CD14-positive monocyte (primary cell): ENCODE results near the gene REC8. TPM values are rescaled to one million over a fixed set of nuclear protein-coding genes. Genes with fewer than 3 reads are reported as not detected.
A peak's percentile ranks its signal among the peaks of the same experiment; 100 is the strongest.

ENCODE experiments used
- DNase-seq, 3 donors: peaks; one replicate each; pipeline ENCODE4 v3.0.0-alpha.2; 2011 to 2022
- H2AFZ ChIP-seq: 2 replicates; pipeline ENCODE4 v1.6.0; 2012; ENCODE audit warnings: mild to moderate bottlenecking, low read depth, low read length, inconsistent platforms; ENCODE audit not compliant: insufficient read depth, poor library complexity, severe bottlenecking
- H3K27ac ChIP-seq, 2 donors: 1 replicate in 1 of 2; 2 replicates in 1 of 2; pipeline ENCODE4 v1.5.1; 2012 to 2013; ENCODE audit warnings: low read length in 2 of 2, control low read depth in 1 of 2, inconsistent platforms in 1 of 2, low read depth in 1 of 2, mild to moderate bottlenecking in 1 of 2
- H3K27me3 ChIP-seq, 2 donors: one replicate each; pipeline versions ENCODE4 v1.6.0 to v1.6.1; 2011 to 2013; ENCODE audit warnings: low read length in 2 of 2; ENCODE audit not compliant: control insufficient read depth in 2 of 2, insufficient read depth in 2 of 2
- H3K36me3 ChIP-seq, 2 donors: replicated peaks in 1 of 2; 1 replicate in 1 of 2; 2 replicates in 1 of 2; pipeline versions ENCODE4 v1.5.1 to v1.6.1; 2012 to 2013; ENCODE audit warnings: low read length in 2 of 2, control low read depth in 1 of 2, inconsistent platforms in 1 of 2, mild to moderate bottlenecking in 1 of 2; ENCODE audit not compliant: insufficient read depth in 2 of 2, control insufficient read depth in 1 of 2
- H3K4me1 ChIP-seq, 2 donors: 1 replicate in 1 of 2; 2 replicates in 1 of 2; pipeline versions ENCODE4 v1.5.1 to v1.6.1; 2012 to 2013; ENCODE audit warnings: low read length in 2 of 2, control low read depth in 1 of 2, inconsistent platforms in 1 of 2, mild to moderate bottlenecking in 1 of 2, moderate library complexity in 1 of 2; ENCODE audit not compliant: insufficient read depth in 2 of 2, control insufficient read depth in 1 of 2
- H3K4me2 ChIP-seq: replicated peaks from 2 replicates; pipeline ENCODE3; 2012; ENCODE audit warnings: low read length, moderate library complexity, mild to moderate bottlenecking; ENCODE audit not compliant: poor library complexity, severe bottlenecking; ENCODE audit errors: extremely low read depth
- H3K4me3 ChIP-seq, 3 experiments: fragments of 200-600 bp in 1 of 3; sonication (generic) in 1 of 3; replicated peaks in 1 of 3; 1 replicate in 2 of 3; 2 replicates in 1 of 3; pipeline ENCODE4 v1.5.1; 2011 to 2013; ENCODE audit warnings: low read length in 3 of 3, mild to moderate bottlenecking in 3 of 3, control low read depth in 2 of 3, low read depth in 2 of 3, inconsistent platforms in 1 of 3, moderate library complexity in 1 of 3
- H3K79me2 ChIP-seq: 2 replicates; pipeline ENCODE4 v1.6.0; 2012; ENCODE audit warnings: mild to moderate bottlenecking, control low read depth, inconsistent platforms, low read length, moderate library complexity; ENCODE audit not compliant: insufficient read depth
- H3K9ac ChIP-seq: 2 replicates; pipeline ENCODE4 v1.6.0; 2017; ENCODE audit warnings: low read length, mild to moderate bottlenecking; ENCODE audit not compliant: insufficient read depth, poor library complexity, severe bottlenecking
- H3K9me3 ChIP-seq, 2 donors: replicated peaks in 1 of 2; 1 replicate in 1 of 2; 2 replicates in 1 of 2; pipeline versions ENCODE4 v1.5.1 to v1.6.1; 2012 to 2013; ENCODE audit warnings: low read length in 2 of 2, control low read depth in 1 of 2; ENCODE audit not compliant: control insufficient read depth in 1 of 2, insufficient read depth in 1 of 2
- H4K20me1 ChIP-seq: 2 replicates; pipeline ENCODE4 v1.6.0; 2012; ENCODE audit warnings: mild to moderate bottlenecking, low read length, control low read depth, moderate library complexity; ENCODE audit not compliant: insufficient read depth
- H3K27ac Mint-ChIP-seq, 7 donors: one replicate each; pipeline ENCODE4 v1.8.0; 2020; ENCODE audit warnings: mild to moderate bottlenecking in 7 of 7, mixed read lengths in 7 of 7, moderate library complexity in 6 of 7, inconsistent platforms in 2 of 7
- H3K27me3 Mint-ChIP-seq, 3 donors: one replicate each; pipeline ENCODE4 v1.8.0; 2021 to 2022; ENCODE audit warnings: low read depth in 3 of 3, mild to moderate bottlenecking in 3 of 3, mixed read lengths in 3 of 3, moderate library complexity in 3 of 3, inconsistent platforms in 1 of 3
- H3K36me3 Mint-ChIP-seq, 2 donors: one replicate each; pipeline ENCODE4 v1.8.0; 2020; ENCODE audit warnings: mixed read lengths in 2 of 2, inconsistent platforms in 1 of 2, mild to moderate bottlenecking in 1 of 2
- H3K4me1 Mint-ChIP-seq: one replicate; pipeline ENCODE4 v1.8.0; 2020; ENCODE audit warnings: mild to moderate bottlenecking, mixed read lengths
- H3K4me3 Mint-ChIP-seq, 2 donors: one replicate each; pipeline ENCODE4 v1.8.0; 2020; ENCODE audit warnings: mild to moderate bottlenecking in 2 of 2, mixed read lengths in 2 of 2, moderate library complexity in 1 of 2
- H3K9me3 Mint-ChIP-seq, 7 donors: one replicate each; pipeline ENCODE4 v1.8.0; 2020 to 2022; ENCODE audit warnings: mixed read lengths in 7 of 7, mild to moderate bottlenecking in 6 of 7, moderate library complexity in 6 of 7, inconsistent platforms in 2 of 7
- CTCF ChIP-seq: fragments of 200-600 bp; IDR thresholded peaks from one replicate; pipeline ENCODE4 v1.8.0; 2022; ENCODE audit warnings: antibody characterized with exemption, mild to moderate bottlenecking
- WGBS: methylation state at CpG from one replicate; pipeline ENCODE4 v1.1.5; 2013; ENCODE audit warnings: missing lambda C conversion rate; ENCODE audit not compliant: insufficient coverage; 5-methylcytosine and 5-hydroxymethylcytosine counted together
- intact Hi-C, 2 donors: fragments of 100-400 bp; cut with micrococcal nuclease; formaldehyde crosslinking; loops; one replicate each; pipeline versions ENCODE4 v1.15.0 to v1.15.1; 2023
- polyA plus RNA-seq, 3 donors: library from polyadenylated mRNA; depleted of rRNA in 1 of 3; unstranded in 2 of 3; stranded (reverse) in 1 of 3; fragments of 300-500 nt in 2 of 3; fragments of >200 nt in 1 of 3; fragmentation: Illumina TruSeq in 2 of 3; gene quantifications; 1 replicate in 2 of 3; 2 replicates in 1 of 3; pipeline ENCODE4 v1.2.3, GENCODE V29; 2012 to 2021
- small RNA-seq: library from RNA; depleted of rRNA; stranded (forward); fragments of <200 nt; gene quantifications from one replicate; pipeline ENCODE3, GENCODE V24; 2012; ENCODE audit warnings: low read depth; ENCODE audit not compliant: insufficient read length

REC8 gene
- polyA plus RNA-seq, 3 donors: 1.4 to 46.4 (median 2.3) TPM

- no peaks in the 10 kb centered on the region for H3K27me3 Mint-ChIP-seq
- Histone ChIP-seq H3K4me3 (no peak overlapping the region), H2AFZ (no peak overlapping the region), H3K9me3 (no peaks in the 10 kb centered on the region), H3K27me3 (no peaks in the 10 kb centered on the region), H3K79me2 (peaks cover 88% of the 10 kb centered on the region), H3K36me3 (peaks cover 9 to 30% of the 10 kb centered on the region in 2 donors), H3K9ac (no peak overlapping the region), H3K4me1 (peaks cover 23 to 29% of the 10 kb centered on the region in 2 donors), H3K4me2 (no peak overlapping the region), H3K27ac (no peak overlapping the region), H4K20me1 (peaks cover 25% of the 10 kb centered on the region)
- peak overlapping the region in 3 of 7 donors; percentile 2 to 84 (median 36) for H3K27ac Mint-ChIP-seq
- intact Hi-C loops: no loop called here
- WGBS: no CpG with 5 or more reads among the region's 1 CpG
- TF ChIP-seq CTCF: no peak
- peaks cover 27% of the 10 kb centered on the region for H3K4me1 Mint-ChIP-seq
- peaks cover 14 to 29% of the 10 kb centered on the region in 2 donors for H3K36me3 Mint-ChIP-seq
- H3K4me3 Mint-ChIP-seq: no peak overlapping the region
- DNase-seq: no peak
- H3K9me3 Mint-ChIP-seq: no peaks in the 10 kb centered on the region
These were observed 57.0 kb downstream of the REC8 start for GRCh38 chr14:24228902-24229301.

Small RNAs within 50 kb of the gene (small RNA-seq; reads per million reads assigned to genes)
- gene AL136295.4 (not detected), gene CHMP4A (not detected), gene IPO4 (not detected), gene IRF9 (not detected), gene MDP1 (not detected), gene RNA5SP383 (not detected)

Other genes with a start within 250 kb of the REC8 start
- 10 to 100 TPM; 40.4 to 68.1 (median 63.2) TPM for gene DHRS4, start 218.3 kb upstream of the REC8 start, polyA plus RNA-seq
- gene DHRS4L2, start 183.2 kb upstream of the REC8 start, polyA plus RNA-seq: 10 to 100 TPM; 22.1 to 46.6 (median 42.6) TPM
- 1 to 10 TPM in 1 of 3 donors, not detected in 2; 1.0 TPM for gene CARMIL3, start 120.1 kb upstream of the REC8 start, polyA plus RNA-seq
- not detected for gene CPNE6, start 100.5 kb upstream of the REC8 start, polyA plus RNA-seq
- 10 to 100 TPM; 29.9 to 34.2 (median 31.3) TPM for gene PCK2, start 77.8 kb upstream of the REC8 start, polyA plus RNA-seq
- 10 to 100 TPM; 45.6 to 56.6 (median 48.8) TPM for gene DCAF11, start 57.3 kb upstream of the REC8 start, polyA plus RNA-seq
- 1 to 10 TPM; 1.1 to 1.5 (median 1.3) TPM for gene NRL, start 57.1 kb upstream of the REC8 start, polyA plus RNA-seq
- gene FITM1, start 41.4 kb upstream of the REC8 start, polyA plus RNA-seq: 1 to 10 TPM in 1 of 3 donors, not detected in 2; 2.1 TPM
- gene PSME1, start 35.9 kb upstream of the REC8 start, polyA plus RNA-seq: 100 to 1,000 TPM; 435 to 759 (median 729) TPM
- gene EMC9, start 30.5 kb upstream of the REC8 start, polyA plus RNA-seq: 1 to 10 TPM; 6.4 to 9.4 (median 8.5) TPM
- gene PSME2, start 25.5 kb upstream of the REC8 start, polyA plus RNA-seq: 100 to 1,000 TPM; 237 to 593 (median 579) TPM
- 10 to 100 TPM; 30.7 to 63.2 (median 36.8) TPM for gene RNF31, start 24.6 kb upstream of the REC8 start, polyA plus RNA-seq
- gene IRF9, start 10.8 kb upstream of the REC8 start, polyA plus RNA-seq: 100 to 1,000 TPM in 1 of 3 donors, 10 to 100 TPM in 2; 44.7 to 208 (median 56.0) TPM
- gene IPO4, start 16.7 kb downstream of the REC8 start, polyA plus RNA-seq: 10 to 100 TPM in 1 of 3 donors, 1 to 10 TPM in 2; 4.1 to 14.2 (median 4.3) TPM
- gene TM9SF1, start 23.4 kb downstream of the REC8 start, polyA plus RNA-seq: 10 to 100 TPM; 14.6 to 56.0 (median 51.1) TPM
- gene TSSK4, start 33.6 kb downstream of the REC8 start, polyA plus RNA-seq: under 1 TPM in 2 of 3 donors, not detected in 1; 0.07 to 0.13 TPM
- gene CHMP4A, start 41.4 kb downstream of the REC8 start, polyA plus RNA-seq: 100 to 1,000 TPM in 2 of 3 donors, 10 to 100 TPM in 1; 99.0 to 128 (median 102) TPM
- gene MDP1, start 44.0 kb downstream of the REC8 start, polyA plus RNA-seq: 10 to 100 TPM; 17.5 to 49.6 (median 37.5) TPM
- 100 to 1,000 TPM; 164 to 335 (median 306) TPM for gene NEDD8, start 60.3 kb downstream of the REC8 start, polyA plus RNA-seq
- 10 to 100 TPM; 84.4 to 84.7 (median 84.5) TPM for gene GMPR2, start 60.8 kb downstream of the REC8 start, polyA plus RNA-seq
- 100 to 1,000 TPM in 2 of 3 donors, 10 to 100 TPM in 1; 63.6 to 151 (median 137) TPM for gene TINF2, start 70.5 kb downstream of the REC8 start, polyA plus RNA-seq
- gene TGM1, start 91.1 kb downstream of the REC8 start, polyA plus RNA-seq: 1 to 10 TPM in 1 of 3 donors, not detected in 2; 7.8 TPM
- 100 to 1,000 TPM in 1 of 3 donors, 10 to 100 TPM in 2; 34.5 to 125 (median 35.4) TPM for gene RABGGTA, start 99.5 kb downstream of the REC8 start, polyA plus RNA-seq
- gene DHRS1, start 127.7 kb downstream of the REC8 start, polyA plus RNA-seq: 10 to 100 TPM; 31.6 to 49.4 (median 48.8) TPM
- gene NOP9, start 127.8 kb downstream of the REC8 start, polyA plus RNA-seq: 10 to 100 TPM in 1 of 3 donors, 1 to 10 TPM in 2; 1.2 to 16.6 (median 1.3) TPM
- 100 to 1,000 TPM in 1 of 3 donors, 10 to 100 TPM in 2; 36.4 to 126 (median 63.8) TPM for gene CIDEB, start 135.9 kb downstream of the REC8 start, polyA plus RNA-seq
- 10 to 100 TPM in 1 of 3 donors, 1 to 10 TPM in 2; 2.7 to 25.1 (median 2.9) TPM for gene LTB4R2, start 138.1 kb downstream of the REC8 start, polyA plus RNA-seq
- 10 to 100 TPM; 51.5 to 98.5 (median 87.3) TPM for gene LTB4R, start 139.4 kb downstream of the REC8 start, polyA plus RNA-seq
- gene ADCY4, start 163.0 kb downstream of the REC8 start, polyA plus RNA-seq: 10 to 100 TPM in 1 of 3 donors, under 1 TPM in 2; 0.69 to 11.9 (median 0.70) TPM
- gene RIPK3, start 167.9 kb downstream of the REC8 start, polyA plus RNA-seq: 10 to 100 TPM; 11.7 to 69.6 (median 11.8) TPM
- gene NFATC4, start 196.1 kb downstream of the REC8 start, polyA plus RNA-seq: not detected
- gene NYNRIN, start 226.9 kb downstream of the REC8 start, polyA plus RNA-seq: under 1 TPM; 0.18 to 0.84 (median 0.40) TPM